IMR-90 (cell line): ENCODE data around the gene PLD6.

Experiments
- BHLHE40 ChIP-seq: fragments of 150-350 bp; IDR thresholded peaks from 2 replicates; pipeline ENCODE4 v1.6.1; 2016; ENCODE audit warnings: mild to moderate bottlenecking, low read depth, low read length
- CEBPB ChIP-seq: IDR thresholded peaks from 2 replicates; pipeline ENCODE4 v1.6.1; 2012; ENCODE audit warnings: low read depth, low read length, improper control_type of control experiment
- CTCF ChIP-seq: conservative IDR thresholded peaks from 2 replicates; pipeline ENCODE4 v1.5.1; 2012; ENCODE audit warnings: mild to moderate bottlenecking, low read depth, low read length, improper control_type of control experiment
- ELK1 ChIP-seq: fragments of 150-350 bp; IDR thresholded peaks from 2 replicates; pipeline ENCODE4 v1.6.1; 2016; ENCODE audit warnings: low read depth, mild to moderate bottlenecking, low read length, moderate library complexity, borderline replicate concordance
- POLR2A ChIP-seq: IDR thresholded peaks from 2 replicates; pipeline ENCODE4 v1.6.1; 2012; ENCODE audit warnings: mild to moderate bottlenecking, low read depth, low read length

GRCh38 chr17:17239832-17240231 lies 33.7 kb upstream of the PLD6 start:
- TF ChIP-seq CTCF: no peak
- TF ChIP-seq POLR2A: no peak
- TF ChIP-seq ELK1: no peak
- no peak for TF ChIP-seq BHLHE40
- no peak for TF ChIP-seq CEBPB
